H1 (cell line): ENCODE measurements around the gene SYT17.

ENCODE experiments used
- ATF3 ChIP-seq: IDR thresholded peaks from 2 replicates; pipeline ENCODE4 v1.6.1; 2011; ENCODE audit warnings: low read depth, mild to moderate bottlenecking, low read length; ENCODE audit not compliant: insufficient read depth
- CEBPB ChIP-seq: IDR thresholded peaks from 2 replicates; pipeline ENCODE4 v1.6.1; 2012; ENCODE audit warnings: low read depth, low read length
- CHD1 ChIP-seq: IDR thresholded peaks from 2 replicates; pipeline ENCODE4 v1.6.1; 2012; ENCODE audit warnings: low read depth, low read length, improper control_type of control experiment
- CHD2 ChIP-seq: IDR thresholded peaks from 2 replicates; pipeline ENCODE4 v1.6.1; 2012; ENCODE audit warnings: low read length, improper control_type of control experiment
- CTCF ChIP-seq, 3 experiments: IDR thresholded peaks; 1 replicate in 2 of 3; 2 replicates in 1 of 3; pipeline versions ENCODE4 v1.5.1 to v1.6.1; 2011; ENCODE audit warnings: low read length in 3 of 3, mild to moderate bottlenecking in 3 of 3, inconsistent platforms in 2 of 3, low read depth in 1 of 3, moderate library complexity in 1 of 3; ENCODE audit not compliant: insufficient read depth in 1 of 3; ENCODE audit errors: control extremely low read depth in 1 of 3
- HDAC6 ChIP-seq: IDR thresholded peaks from one replicate; pipeline ENCODE4 v1.7.1; 2012; ENCODE audit warnings: low read depth, mild to moderate bottlenecking, inconsistent platforms, low read length, moderate library complexity
- JUND ChIP-seq: IDR thresholded peaks from 2 replicates; pipeline ENCODE4 v1.6.1; 2011; ENCODE audit warnings: mild to moderate bottlenecking, improper control_type of control experiment, low read length
- MAX ChIP-seq: IDR thresholded peaks from 2 replicates; pipeline ENCODE4 v1.6.1; 2012; ENCODE audit warnings: inconsistent platforms
- POLR2AphosphoS5 ChIP-seq: IDR thresholded peaks from 2 replicates; pipeline ENCODE4 v1.6.1; 2011; ENCODE audit warnings: low read depth, low read length
- RAD21 ChIP-seq, 2 experiments: IDR thresholded peaks in 1 of 2; conservative IDR thresholded peaks in 1 of 2; 2 replicates each; pipeline ENCODE4 v1.6.1; 2011; ENCODE audit warnings: low read depth in 2 of 2, low read length in 2 of 2, improper control_type of control experiment in 1 of 2, inconsistent platforms in 1 of 2, mild to moderate bottlenecking in 1 of 2, moderate library complexity in 1 of 2
- SIN3A ChIP-seq, 2 experiments: IDR thresholded peaks in 1 of 2; conservative IDR thresholded peaks in 1 of 2; 2 replicates each; pipeline ENCODE4 v1.6.1; 2011 to 2012; ENCODE audit warnings: low read length in 2 of 2, improper control_type of control experiment in 1 of 2, low read depth in 1 of 2, mild to moderate bottlenecking in 1 of 2
- SRF ChIP-seq: IDR thresholded peaks from 2 replicates; pipeline ENCODE4 v1.6.1; 2011; ENCODE audit warnings: mild to moderate bottlenecking, low read depth, low read length, moderate library complexity
- TAF1 ChIP-seq: IDR thresholded peaks from 2 replicates; pipeline ENCODE4 v1.6.1; 2011; ENCODE audit warnings: mild to moderate bottlenecking, low read depth, low read length

- TF ChIP-seq TAF1, result no peak
- TF ChIP-seq CTCF (IDR thresholded peaks at IDR 0.05; ENCODE audit: control extremely low read depth in 1 of 3, insufficient read depth in 1 of 3, low read depth in 1 of 3, low read length in 3 of 3), result no peak
- no peak for TF ChIP-seq SIN3A (conservative IDR thresholded peaks at IDR 0.05 in 1 of 2, IDR thresholded peaks at IDR 0.05 in 1 of 2; ENCODE audit: low read depth in 1 of 2, low read length in 2 of 2)
- TF ChIP-seq CEBPB, result no peak
- no peak; a peak in 1 of 4 replicates for TF ChIP-seq RAD21 (IDR thresholded peaks at IDR 0.05 in 1 of 2, conservative IDR thresholded peaks at IDR 0.05 in 1 of 2; ENCODE audit: low read depth in 2 of 2, low read length in 2 of 2)
- TF ChIP-seq POLR2AphosphoS5, result no peak
- TF ChIP-seq MAX, result no peak
- TF ChIP-seq CHD1, result no peak
- no peak for TF ChIP-seq CHD2
- TF ChIP-seq ATF3, result no peak
- no peak for TF ChIP-seq HDAC6
- TF ChIP-seq SRF, result no peak
- TF ChIP-seq JUND, result no peak
Measured at GRCh38 chr16:19245326-19245925, 77.4 kb downstream of the SYT17 start.
